ENCODE results near the gene LYVE1. TPM values are rescaled to one million over a fixed set of nuclear protein-coding genes. Genes with fewer than 3 reads are reported as not detected.

The LYVE1 gene
- total RNA-seq, 1 donor from 2014 or later: 0.27 TPM

DNA sequence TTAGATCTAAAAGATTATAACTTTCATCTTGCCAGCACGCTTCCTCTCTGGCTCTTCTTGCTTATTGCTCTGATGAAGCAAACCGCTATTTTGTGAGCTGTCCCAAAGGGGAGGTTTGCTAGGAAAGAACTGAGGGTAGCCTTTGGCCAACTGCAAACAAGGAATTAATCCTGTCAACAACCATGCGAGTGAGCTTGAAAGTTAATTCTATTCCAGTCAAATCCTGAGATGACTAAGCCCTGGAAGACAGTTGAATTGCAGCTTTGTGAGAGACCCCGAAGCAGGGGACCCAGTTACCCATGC lies 17.2 kb downstream of the LYVE1 start:
- H3K36me3 Mint-ChIP-seq (ENCODE audit: low read depth, unreplicated experiment): no peaks in the 10 kb centered on the region
- Histone ChIP-seq H3K27me3 (ENCODE audit: insufficient read depth, low read length) (peaks cover 1% of the 10 kb centered on the region), H3K4me1 (ENCODE audit: insufficient read depth, low read length) (peaks cover 11% of the 10 kb centered on the region), H3K9me3 (ENCODE audit: insufficient read depth, low read depth, low read length) (no peaks in the 10 kb centered on the region), H2AFZ (ENCODE audit: low read depth, low read length) (no peak overlapping the region), H3K9ac (ENCODE audit: low read length) (no peak overlapping the region), H3K4me3 (ENCODE audit: insufficient read depth, low read depth, low read length) (no peak overlapping the region), H3K79me2 (ENCODE audit: insufficient read depth, low read length) (no peaks in the 10 kb centered on the region), H3K36me3 (ENCODE audit: insufficient read depth, low read length) (no peaks in the 10 kb centered on the region), H3K4me2 (ENCODE audit: low read length) (no peak overlapping the region), H4K20me1 (ENCODE audit: insufficient read depth, low read length) (no peaks in the 10 kb centered on the region), H3K27ac (ENCODE audit: low read depth, low read length) (no peak overlapping the region)
- no peaks in the 10 kb centered on the region for H3K9me3 Mint-ChIP-seq (ENCODE audit: unreplicated experiment)
- FAIRE-seq (no peak), DNase-seq (ENCODE audit: low read depth) (no peak)
- no peak overlapping the region for H3K4me3 Mint-ChIP-seq (ENCODE audit: unreplicated experiment)
- H3K27me3 Mint-ChIP-seq (ENCODE audit: low read depth, unreplicated experiment): peaks cover 4% of the 10 kb centered on the region
- TF ChIP-seq, protein P1, sequence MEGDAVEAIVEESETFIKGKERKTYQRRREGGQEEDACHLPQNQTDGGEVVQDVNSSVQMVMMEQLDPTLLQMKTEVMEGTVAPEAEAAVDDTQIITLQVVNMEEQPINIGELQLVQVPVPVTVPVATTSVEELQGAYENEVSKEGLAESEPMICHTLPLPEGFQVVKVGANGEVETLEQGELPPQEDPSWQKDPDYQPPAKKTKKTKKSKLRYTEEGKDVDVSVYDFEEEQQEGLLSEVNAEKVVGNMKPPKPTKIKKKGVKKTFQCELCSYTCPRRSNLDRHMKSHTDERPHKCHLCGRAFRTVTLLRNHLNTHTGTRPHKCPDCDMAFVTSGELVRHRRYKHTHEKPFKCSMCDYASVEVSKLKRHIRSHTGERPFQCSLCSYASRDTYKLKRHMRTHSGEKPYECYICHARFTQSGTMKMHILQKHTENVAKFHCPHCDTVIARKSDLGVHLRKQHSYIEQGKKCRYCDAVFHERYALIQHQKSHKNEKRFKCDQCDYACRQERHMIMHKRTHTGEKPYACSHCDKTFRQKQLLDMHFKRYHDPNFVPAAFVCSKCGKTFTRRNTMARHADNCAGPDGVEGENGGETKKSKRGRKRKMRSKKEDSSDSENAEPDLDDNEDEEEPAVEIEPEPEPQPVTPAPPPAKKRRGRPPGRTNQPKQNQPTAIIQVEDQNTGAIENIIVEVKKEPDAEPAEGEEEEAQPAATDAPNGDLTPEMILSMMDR (IDR thresholded peaks at IDR 0.05; ENCODE audit: insufficient read depth, low read depth, low read length): no peak
- TF ChIP-seq EZH2 (IDR thresholded peaks at IDR 0.05; ENCODE audit: insufficient read depth, low read length): no peak
- no peak overlapping the region for H3K27ac Mint-ChIP-seq (ENCODE audit: unreplicated experiment)
- peaks cover 7% of the 10 kb centered on the region for H3K4me1 Mint-ChIP-seq (ENCODE audit: low read depth, unreplicated experiment)

DNA sequence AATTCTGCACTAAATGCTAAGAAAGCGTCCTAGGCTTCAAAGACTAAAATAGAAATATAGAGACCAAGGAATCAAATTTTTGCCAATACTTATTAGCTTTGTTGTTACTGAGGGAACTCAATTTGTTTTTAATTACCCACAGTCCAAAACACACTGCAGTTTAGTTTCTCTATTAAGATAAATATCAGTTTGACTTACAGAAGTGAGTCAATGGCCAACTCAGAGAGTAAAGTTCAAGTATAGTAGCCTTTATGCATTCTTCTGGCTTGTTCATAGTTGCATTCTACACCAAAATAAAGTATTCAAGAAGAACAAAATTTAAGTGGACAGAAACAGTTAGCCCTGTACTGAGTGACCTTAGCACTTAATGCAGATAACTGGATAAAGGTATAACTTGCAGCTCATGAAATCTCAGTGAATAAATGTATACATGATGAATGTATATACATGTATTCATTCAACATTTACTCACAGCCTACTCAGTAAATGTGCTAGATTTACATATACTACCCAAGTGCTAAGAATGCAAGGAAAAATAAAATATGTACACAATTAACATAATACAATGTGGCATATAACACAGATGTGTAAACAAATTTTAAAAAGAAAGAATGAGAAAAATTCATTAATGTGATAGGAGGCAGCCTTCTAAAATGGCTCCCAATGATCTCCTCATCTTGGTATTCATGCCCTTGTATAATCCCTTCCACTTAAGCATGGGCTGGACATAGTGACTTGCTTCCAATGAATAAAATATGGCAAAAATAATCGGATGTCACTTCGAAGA lies 17.8 kb downstream of the LYVE1 start:
- Mint-ChIP-seq H3K4me1 (ENCODE audit: low read depth, unreplicated experiment) (peaks cover 7% of the 10 kb centered on the region), H3K9me3 (ENCODE audit: unreplicated experiment) (no peaks in the 10 kb centered on the region), H3K36me3 (ENCODE audit: low read depth, unreplicated experiment) (no peaks in the 10 kb centered on the region), H3K4me3 (ENCODE audit: unreplicated experiment) (no peak overlapping the region), H3K27me3 (ENCODE audit: low read depth, unreplicated experiment) (peaks cover 4% of the 10 kb centered on the region), H3K27ac (ENCODE audit: unreplicated experiment) (no peak overlapping the region)
- peak; percentile 64 for DNase-seq (ENCODE audit: low read depth)
- no peaks in the 10 kb centered on the region for H3K36me3 ChIP-seq (ENCODE audit: insufficient read depth, low read length)
- H4K20me1 ChIP-seq (ENCODE audit: insufficient read depth, low read length): no peaks in the 10 kb centered on the region
- FAIRE-seq: peak; percentile 97
- peak overlapping the region; percentile 31 for H3K27ac ChIP-seq (ENCODE audit: low read depth, low read length)
- H3K27me3 ChIP-seq (ENCODE audit: insufficient read depth, low read length): no peaks in the 10 kb centered on the region
- H3K4me1 ChIP-seq (ENCODE audit: insufficient read depth, low read length): peaks cover 11% of the 10 kb centered on the region
- no peaks in the 10 kb centered on the region for H3K79me2 ChIP-seq (ENCODE audit: insufficient read depth, low read length)
- TF ChIP-seq EZH2 (IDR thresholded peaks at IDR 0.05; ENCODE audit: insufficient read depth, low read length): no peak
- TF ChIP-seq, protein P1 (IDR thresholded peaks at IDR 0.05; ENCODE audit: insufficient read depth, low read depth, low read length): no peak
- H3K9ac ChIP-seq (ENCODE audit: low read length): no peak overlapping the region
- no peaks in the 10 kb centered on the region for H3K9me3 ChIP-seq (ENCODE audit: insufficient read depth, low read depth, low read length)
- no peak overlapping the region for H2AFZ ChIP-seq (ENCODE audit: low read depth, low read length)
- H3K4me3 ChIP-seq (ENCODE audit: insufficient read depth, low read depth, low read length): no peak overlapping the region
- peak overlapping the region; percentile 40 for H3K4me2 ChIP-seq (ENCODE audit: low read length)

Data from astrocyte (in vitro differentiated cells and primary cell).